SH-SY5Y (cell line): ENCODE results near the gene ULBP2.

ENCODE experiments used
- GATA2 ChIP-seq: IDR thresholded peaks from 2 replicates; pipeline ENCODE4 v1.6.1; 2011; ENCODE audit warnings: mild to moderate bottlenecking, low read depth, low read length
- GATA3 ChIP-seq: IDR thresholded peaks from 2 replicates; pipeline ENCODE4 v1.6.1; 2011; ENCODE audit warnings: low read depth, mild to moderate bottlenecking, low read length, moderate library complexity

DNA sequence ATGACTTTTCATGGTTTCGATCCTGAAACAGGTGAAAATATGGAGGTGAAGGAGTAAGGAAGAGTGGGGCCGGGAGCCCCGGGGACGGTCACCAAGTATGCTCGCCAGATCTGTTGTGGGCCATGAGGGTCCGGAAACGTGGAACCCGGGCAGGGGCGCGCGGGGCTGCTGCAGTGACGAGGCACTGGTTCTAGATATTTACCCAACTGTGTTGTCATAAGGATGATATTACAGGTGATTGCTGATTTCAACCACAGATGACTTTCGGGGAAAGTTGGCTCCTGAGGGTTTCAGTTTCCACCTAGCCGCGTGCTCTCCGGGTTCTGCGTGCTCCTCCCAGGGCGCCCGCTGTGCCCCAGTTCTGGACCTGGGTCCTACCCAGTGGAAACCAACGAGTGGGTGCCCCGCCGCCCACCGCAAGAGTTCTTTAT is 31.1 kb upstream of the ULBP2 start:
- TF ChIP-seq GATA3: no peak
- TF ChIP-seq GATA2: no peak
